ENCODE data around the gene CEP131. TPM values are rescaled to one million over a fixed set of nuclear protein-coding genes. Genes with fewer than 3 reads are reported as not detected.

CEP131 gene
- total RNA-seq, 6 experiments from 2014 or later, result 1.5 to 4.3 (median 2.1) TPM

- ATAC-seq (no peak), DNase-seq (no peak)
- intact Hi-C loops (cut with DNase I), result no loop called here
- peaks cover 0 to 8% of the 10 kb centered on the region in 2 donors for H3K27me3 ChIP-seq
- 94% methylated on average over 3 of the region's 3 CpGs for WGBS (ENCODE audit: insufficient coverage, low coverage, low lambda C conversion rate, missing lambda C conversion rate)
- TF ChIP-seq CTCF (IDR thresholded peaks at IDR 0.05), result no peak
- TF ChIP-seq POLR2A (IDR thresholded peaks at IDR 0.05), result no peak
- H3K4me1 ChIP-seq, result peaks cover 0 to 9% (median 0%) of the 10 kb centered on the region in 4 donors
- H3K27ac ChIP-seq, result no peak overlapping the region
- H3K4me3 ChIP-seq, result no peak overlapping the region
- no peaks in the 10 kb centered on the region for H3K36me3 ChIP-seq
- H3K9me3 ChIP-seq, result no peaks in the 10 kb centered on the region
Measured at GRCh38 chr17:81169870-81170309, 52.9 kb downstream of the CEP131 start.

GRCh38 chr17:81167638-81168037 is 55.1 kb downstream of the CEP131 start:
- no peak overlapping the region for H3K4me3 ChIP-seq
- no peak for ATAC-seq
- H3K36me3 ChIP-seq, result no peaks in the 10 kb centered on the region
- no CpG with 5 or more reads among the region's 7 CpGs for WGBS (ENCODE audit: insufficient coverage, low coverage, low lambda C conversion rate, missing lambda C conversion rate)
- no peak for DNase-seq
- no peaks in the 10 kb centered on the region for H3K9me3 ChIP-seq
- no peak overlapping the region for H3K27ac ChIP-seq
- peaks cover 0 to 11% (median 0%) of the 10 kb centered on the region in 4 donors for H3K4me1 ChIP-seq
- H3K27me3 ChIP-seq, result peaks cover 0 to 8% of the 10 kb centered on the region in 2 donors
- intact Hi-C loops (cut with DNase I), result no loop called here
- TF ChIP-seq CTCF (IDR thresholded peaks at IDR 0.05) (no peak), POLR2A (IDR thresholded peaks at IDR 0.05) (no peak)

DNA sequence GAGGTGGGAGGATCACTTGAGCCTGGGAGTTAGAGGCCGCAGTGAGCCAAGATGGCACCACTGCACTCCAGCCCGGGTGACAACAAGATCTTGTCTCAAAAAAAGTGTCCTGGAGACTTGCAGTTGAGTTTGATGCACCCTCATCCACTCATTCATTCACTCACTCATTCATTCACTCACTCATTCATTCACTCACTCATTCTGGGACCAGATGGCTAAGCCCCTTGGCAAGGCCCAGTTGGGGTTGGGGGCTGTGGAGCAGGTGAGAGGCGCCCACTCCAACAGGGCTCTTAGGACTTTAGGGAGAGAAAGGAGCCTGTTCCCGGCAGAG is 55.6 kb downstream of the CEP131 start:
- no peaks in the 10 kb centered on the region for H3K9me3 ChIP-seq
- H3K27ac ChIP-seq, result no peak overlapping the region
- peaks cover 0 to 11% (median 0%) of the 10 kb centered on the region in 4 donors for H3K4me1 ChIP-seq
- peaks cover 0 to 8% of the 10 kb centered on the region in 2 donors for H3K27me3 ChIP-seq
- no peak overlapping the region for H3K4me3 ChIP-seq
- 100% methylated on average over 3 of the region's 4 CpGs for WGBS (ENCODE audit: insufficient coverage, low coverage, low lambda C conversion rate, missing lambda C conversion rate)
- DNase-seq, result no peak
- no peak for ATAC-seq
- no peaks in the 10 kb centered on the region for H3K36me3 ChIP-seq
- TF ChIP-seq POLR2A (IDR thresholded peaks at IDR 0.05) (no peak), CTCF (IDR thresholded peaks at IDR 0.05) (no peak)
- intact Hi-C loops (cut with DNase I), result no loop called here

- H3K9me3 ChIP-seq, result no peaks in the 10 kb centered on the region
- peaks cover 0 to 11% (median 0%) of the 10 kb centered on the region in 4 donors for H3K4me1 ChIP-seq
- no peak for ATAC-seq
- 2% methylated on average over 36 of the region's 62 CpGs for WGBS (ENCODE audit: insufficient coverage, low coverage, low lambda C conversion rate, missing lambda C conversion rate)
- no peak for DNase-seq
- H3K27me3 ChIP-seq, result peaks cover 0 to 8% of the 10 kb centered on the region in 2 donors
- H3K27ac ChIP-seq, result no peak within 1 kb of the TSS
- H3K4me3 ChIP-seq, result peak within 1 kb of the TSS in 2 of 3 donors; percentile 12 to 22
- no peak for TF ChIP-seq CTCF (IDR thresholded peaks at IDR 0.05)
- TF ChIP-seq POLR2A (IDR thresholded peaks at IDR 0.05), result no peak
- intact Hi-C loops (cut with DNase I), result no loop called here
- H3K36me3 ChIP-seq, result no peaks in the 10 kb centered on the region
Measured at GRCh38 chr17:81166033-81166492, 56.7 kb downstream of the CEP131 start, which contains the start of gene AATK. TSS of gene AATK (minus strand) at chr17:81166221. CDS start at chr17:81165992, 229 bp downstream.
